HPDE6-E6E7 (cell line): ENCODE data around the gene NDUFAB1.
"Not testable (repeated sequence)": the region's sequence is repeated elsewhere in the genome, so short reads cannot be mapped to it uniquely, and the experiment has no call there.

Experiments
- DNase-seq: peaks from one replicate; pipeline ENCODE4 v3.0.0; 2011; ENCODE audit warnings: missing footprints; ENCODE audit errors: extremely low spot score

The NDUFAB1 gene

DNA sequence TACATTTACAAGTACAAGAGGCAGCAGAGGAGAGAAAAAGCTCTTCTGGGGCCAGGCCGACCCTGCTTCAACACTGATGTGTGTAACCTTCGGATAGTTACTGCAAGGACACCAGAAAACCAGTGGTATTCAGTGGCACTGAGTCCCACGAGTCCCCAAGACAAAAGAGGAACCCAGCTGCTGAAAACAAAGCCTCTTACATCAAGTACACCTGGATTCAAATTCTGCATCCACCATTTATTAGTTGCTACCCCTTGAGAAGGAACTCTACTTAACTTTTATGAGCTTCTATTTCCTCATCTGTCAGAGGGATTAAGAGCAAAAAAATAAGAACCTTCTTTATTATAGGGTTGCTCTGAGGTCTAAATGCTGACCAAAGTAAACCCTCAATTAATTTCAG, 41.6 kb downstream of the NDUFAB1 start:
- DNase-seq = no peak

DNA sequence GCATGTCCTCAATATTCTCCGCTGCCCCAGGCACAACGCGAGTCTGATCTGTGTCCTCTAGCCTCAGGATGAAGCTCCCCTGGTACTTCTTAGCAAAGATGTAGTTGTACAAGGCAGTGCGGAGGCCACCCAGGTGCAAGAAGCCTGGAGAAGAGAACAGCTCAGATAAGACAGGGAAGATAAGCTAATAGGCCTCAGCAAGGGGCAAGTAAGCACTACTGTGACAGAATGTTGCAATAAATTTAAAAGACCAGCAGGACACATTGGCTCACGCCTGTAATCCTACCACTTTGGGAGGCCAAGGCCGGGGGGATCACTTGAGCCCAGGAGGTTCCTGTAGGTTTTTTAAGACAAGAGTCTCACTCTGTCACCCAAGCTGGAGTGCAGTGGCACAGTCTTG, 44.0 kb downstream of the NDUFAB1 start:
- no peak for DNase-seq

DNA sequence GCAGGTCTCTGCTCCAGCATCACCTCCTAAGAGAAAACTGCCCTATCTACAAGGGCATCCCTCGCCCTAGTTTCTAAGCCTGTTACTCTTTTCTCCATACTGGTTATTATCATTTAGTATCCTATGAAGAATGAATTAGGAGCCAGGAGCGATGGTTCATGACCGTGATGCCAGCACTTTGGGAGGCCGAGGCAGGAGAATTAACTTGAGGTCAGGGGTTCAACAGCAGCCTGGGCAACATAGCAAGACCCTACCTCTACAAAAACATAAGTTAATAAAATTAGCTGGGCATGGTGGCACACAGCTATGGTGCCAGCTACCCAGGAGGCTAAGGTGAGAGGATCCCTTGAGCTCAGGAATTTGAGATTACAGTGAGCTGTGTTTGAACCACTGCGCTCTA, 46.2 kb downstream of the NDUFAB1 start:
- DNase-seq = no peak

DNA sequence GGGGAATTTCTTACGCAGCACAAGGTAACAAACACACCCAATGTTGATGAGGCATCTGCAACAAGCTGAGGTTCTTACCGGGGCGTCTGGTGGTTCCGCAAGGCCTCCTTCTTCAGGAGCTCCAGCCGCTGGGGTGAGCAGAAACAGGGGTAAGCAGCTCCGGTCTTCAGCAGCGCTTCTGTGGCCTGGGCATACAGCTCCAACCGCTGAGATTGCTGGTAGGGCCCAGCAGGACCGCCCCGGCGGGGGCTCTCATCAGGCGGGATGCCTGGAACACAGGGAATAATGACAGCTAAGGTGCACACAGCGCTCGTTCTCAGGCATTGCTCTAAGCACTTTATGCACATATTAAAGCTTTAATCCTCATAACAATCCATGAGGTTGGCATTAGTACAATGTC, 51.7 kb downstream of the NDUFAB1 start:
- DNase-seq = no peak

DNA sequence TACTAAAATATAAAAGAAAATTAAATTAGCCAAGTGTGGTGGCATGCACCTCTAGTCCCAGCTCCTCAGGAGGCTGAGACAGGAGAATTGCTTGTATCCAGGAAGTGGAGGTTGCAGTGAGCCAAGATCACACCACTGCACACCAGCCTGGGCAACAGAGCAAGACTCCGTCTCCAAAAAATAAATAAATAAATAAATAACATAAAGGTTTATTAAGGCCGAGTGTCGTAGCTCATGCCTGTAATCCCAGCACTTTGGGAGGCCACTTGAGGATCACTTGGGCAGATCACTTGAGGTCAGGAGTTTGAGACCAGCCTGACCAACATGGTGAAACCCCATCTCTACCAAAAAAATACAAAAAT, 55.3 kb downstream of the NDUFAB1 start:
- DNase-seq = not testable (repeated sequence)

DNA sequence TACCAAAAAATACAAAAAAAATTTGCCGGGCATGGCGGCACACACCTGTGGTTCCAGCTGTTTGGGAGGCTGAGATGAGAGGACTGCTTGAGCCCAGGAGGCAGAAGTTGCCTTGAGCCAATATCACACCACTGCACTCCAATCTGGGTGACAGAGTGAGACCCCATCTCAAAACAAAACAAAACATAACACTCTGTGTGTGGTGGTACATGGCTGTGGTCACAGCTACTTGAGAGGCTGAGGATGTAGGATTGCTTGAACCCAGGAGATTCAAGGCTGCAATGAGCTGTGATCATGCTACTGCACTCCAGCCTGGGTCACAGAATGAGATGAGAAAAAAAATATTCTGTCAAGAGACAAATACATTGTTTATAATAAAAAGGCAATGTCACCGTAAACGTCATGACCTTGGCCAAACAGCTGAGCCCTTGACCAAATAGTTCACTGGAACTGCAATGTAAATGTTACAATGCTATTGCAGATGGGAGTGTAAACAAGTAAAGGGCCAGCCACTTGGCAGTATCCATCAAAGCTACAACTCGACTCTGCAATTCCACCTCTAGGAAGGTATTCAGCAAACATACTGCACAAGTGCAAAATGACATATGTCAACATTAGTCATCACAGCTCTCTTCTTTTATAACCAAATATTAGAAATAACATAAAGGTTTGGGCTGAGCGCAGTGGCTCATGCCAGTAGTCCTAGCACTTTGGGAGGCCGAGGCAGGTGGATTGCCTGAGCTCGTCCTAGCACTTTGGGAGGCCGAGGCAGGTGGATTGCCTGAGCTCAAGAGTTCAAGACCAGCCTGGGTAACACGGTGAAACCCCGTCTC, 55.9 kb downstream of the NDUFAB1 start:
- DNase-seq = no peak

DNA sequence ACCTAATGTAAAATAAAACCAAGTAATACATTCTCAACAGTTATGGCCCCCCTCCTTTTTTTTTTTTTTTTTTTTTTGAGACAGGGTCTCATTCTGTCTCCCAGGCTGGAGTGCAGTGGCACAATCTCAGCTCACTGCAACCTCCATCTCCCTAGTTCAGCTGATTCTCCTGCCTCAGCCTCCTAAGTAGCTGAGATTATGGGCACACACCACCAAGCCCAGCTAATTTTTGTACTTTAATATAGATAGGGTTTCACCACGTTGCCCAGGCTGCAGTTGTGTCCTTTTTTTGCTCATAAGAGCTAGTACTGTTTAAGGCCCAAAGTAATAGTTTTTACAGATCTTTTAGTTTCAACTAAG, 57.2 kb downstream of the NDUFAB1 start:
- DNase-seq = no peak

DNA sequence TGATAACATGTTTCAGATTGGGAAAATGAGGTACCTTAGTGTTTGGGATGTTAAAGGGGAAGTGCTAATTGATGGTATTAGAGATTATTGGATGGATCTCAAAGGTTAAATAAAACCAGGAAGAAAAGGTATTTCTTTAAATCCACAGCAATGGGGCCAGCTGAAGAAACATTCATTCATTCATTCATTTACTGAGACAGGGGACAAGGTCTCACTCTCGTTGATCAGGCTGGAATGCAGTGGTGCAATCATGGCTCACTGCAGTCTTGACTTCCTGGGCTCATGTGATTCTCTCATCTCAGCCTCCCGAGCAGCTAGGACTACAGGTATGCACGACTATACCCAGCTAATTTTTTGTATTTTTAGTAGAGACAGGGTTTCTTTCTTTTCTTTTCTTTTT, 58.7 kb downstream of the NDUFAB1 start:
- no peak for DNase-seq

DNA sequence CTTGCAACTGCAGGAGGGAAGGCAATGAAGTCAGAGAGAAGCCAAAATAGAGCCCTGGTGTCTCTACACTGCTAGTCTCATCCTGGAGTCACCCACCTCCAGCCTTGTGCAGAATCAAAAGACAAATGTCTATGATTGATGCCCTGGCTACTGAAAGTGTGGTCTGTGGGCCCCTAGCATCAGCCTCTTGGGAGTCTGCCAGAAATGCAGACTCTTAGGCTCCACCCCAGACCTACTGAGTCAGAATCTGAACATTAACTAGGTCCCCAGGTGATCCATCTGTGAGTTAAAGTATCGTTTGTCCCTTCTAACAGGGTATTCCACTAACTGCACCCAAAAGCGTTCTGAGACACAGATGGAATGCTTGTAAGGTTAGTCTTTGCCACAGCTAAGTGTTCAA, 60.2 kb downstream of the NDUFAB1 start:
- DNase-seq = no peak

DNA sequence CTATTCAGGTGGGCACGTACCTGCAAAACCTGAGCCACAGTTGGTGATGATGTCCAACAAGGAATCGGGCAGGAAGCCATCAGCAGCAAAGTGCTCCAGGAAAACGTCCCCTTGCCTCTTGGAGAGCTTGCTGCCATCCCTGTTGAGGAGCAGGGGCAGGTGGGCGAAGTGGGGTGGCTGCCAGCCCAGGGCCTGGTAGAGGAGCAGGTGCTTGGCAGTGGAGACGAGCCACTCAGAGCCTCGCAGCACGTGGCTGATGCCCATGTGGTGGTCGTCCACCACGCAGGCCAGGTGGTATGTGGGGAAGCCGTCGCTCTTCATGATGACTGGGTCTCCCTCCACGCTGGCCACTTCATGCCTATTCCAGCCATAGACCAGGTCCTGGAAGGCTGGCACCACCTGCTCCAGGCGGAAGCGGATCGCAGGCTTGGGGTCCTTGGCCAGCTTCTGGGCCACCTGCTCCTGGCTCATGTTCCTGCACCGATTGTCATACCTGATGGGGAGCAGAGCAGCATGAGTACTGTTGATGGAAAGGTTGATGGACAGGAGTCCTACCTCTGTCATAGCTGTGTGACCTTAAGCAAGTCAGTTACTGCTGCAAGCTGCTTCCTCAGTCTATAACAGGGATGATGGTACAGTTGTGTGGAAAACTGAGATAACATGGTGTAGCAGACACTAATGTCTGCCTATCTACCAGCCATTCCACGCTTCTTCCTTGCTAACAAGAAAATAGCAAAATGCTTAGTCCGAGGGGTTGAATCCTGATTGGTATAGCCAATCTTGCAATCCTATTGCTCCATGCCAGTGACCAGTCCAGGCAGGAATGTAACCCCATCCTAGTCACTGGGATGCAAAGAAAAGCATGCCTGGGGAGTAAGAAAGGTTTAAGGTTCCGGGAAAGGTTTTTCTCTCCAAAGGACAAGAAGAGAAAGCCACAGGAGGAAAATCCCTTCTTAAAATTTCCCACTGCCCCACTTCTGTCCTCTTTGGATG, 61.0 kb downstream of the NDUFAB1 start:
- DNase-seq = no peak

DNA sequence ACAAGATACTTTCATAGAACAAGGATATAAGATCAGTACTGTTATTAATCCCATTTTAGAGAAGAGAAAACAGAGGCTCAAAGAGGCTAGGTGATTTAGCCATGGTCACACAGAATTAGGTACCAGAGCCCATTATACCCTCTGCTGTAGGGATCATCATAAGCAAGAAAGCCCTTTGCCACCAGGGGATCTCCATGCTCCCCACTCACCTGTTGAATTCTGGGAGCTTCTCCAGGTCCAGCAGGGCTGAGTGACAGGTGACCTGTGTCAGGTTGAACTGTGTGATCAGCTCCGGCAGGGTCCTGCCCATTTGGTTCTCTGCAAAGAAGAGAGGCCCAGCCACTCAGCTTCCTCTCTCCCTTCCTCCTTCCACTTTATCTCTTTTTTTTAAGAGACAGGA, 63.7 kb downstream of the NDUFAB1 start:
- DNase-seq = no peak
